B cell (primary cell): Measurements from ENCODE around the gene SFT2D1. TPM values are rescaled to one million over a fixed set of nuclear protein-coding genes. Genes with fewer than 3 reads are reported as not detected.

Source experiments
- ATAC-seq: fragments of 200-7000 bp; cut with Tn5 transposase; one replicate; pipeline ENCODE4 v1.10.0; 2021; ENCODE audit warnings: low read depth, mild to moderate bottlenecking, moderate number of reproducible peaks, moderate library complexity
- CTCF ChIA-PET: fragments of 350-600 bp; sonication (Branson Sonifier 250); formaldehyde crosslinking; loops from one replicate; lab custom pipeline; 2021; ENCODE audit warnings: antibody characterized with exemption, inconsistent platforms; lab: Charles Lee
- POLR2A ChIA-PET: fragments of 350-600 bp; sonication (Branson Sonifier 250); formaldehyde crosslinking; loops from one replicate; lab custom pipeline; 2021; ENCODE audit warnings: antibody characterized with exemption; lab: Charles Lee
- DNase-seq: peaks from one replicate; pipeline ENCODE4 v3.0.0; 2013
- H2AFZ ChIP-seq: 2 replicates; pipeline ENCODE4 v1.6.1; 2012; ENCODE audit warnings: mild to moderate bottlenecking, low read depth, low read length; ENCODE audit not compliant: insufficient read depth, poor library complexity, severe bottlenecking
- H3K27ac ChIP-seq, 2 donors: 1 replicate in 1 of 2; 2 replicates in 1 of 2; pipeline ENCODE4 v1.5.1; 2012 to 2013; ENCODE audit warnings: low read length in 2 of 2, mild to moderate bottlenecking in 2 of 2, moderate library complexity in 1 of 2
- H3K27me3 ChIP-seq, 4 experiments: fragments of 200-600 bp in 1 of 4; sonication (generic) in 1 of 4; replicated peaks in 1 of 4; 1 replicate in 2 of 4; 2 replicates in 2 of 4; pipeline versions ENCODE4 v1.6.1 to v1.7.0; 2013 to 2016; ENCODE audit warnings: low read length in 3 of 4, mild to moderate bottlenecking in 2 of 4, mixed read lengths in 1 of 4, moderate library complexity in 1 of 4; ENCODE audit not compliant: insufficient read depth in 4 of 4, control insufficient read depth in 3 of 4; ENCODE audit errors: control extremely low read depth in 1 of 4
- H3K36me3 ChIP-seq, 2 experiments: replicated peaks in 1 of 2; 1 replicate in 1 of 2; 2 replicates in 1 of 2; pipeline versions ENCODE4 v1.6.1 to v1.7.1; 2013; ENCODE audit warnings: low read length in 1 of 2; ENCODE audit not compliant: insufficient read depth in 2 of 2, control insufficient read depth in 1 of 2; ENCODE audit errors: control extremely low read depth in 1 of 2, extremely low read depth in 1 of 2
- H3K4me1 ChIP-seq, 2 donors: fragments of 200-600 bp in 1 of 2; sonication (generic) in 1 of 2; 1 replicate in 1 of 2; 2 replicates in 1 of 2; pipeline versions ENCODE4 v1.5.1 to v1.6.1; 2013 to 2017; ENCODE audit warnings: low read length in 2 of 2; ENCODE audit not compliant: control insufficient read depth in 2 of 2, insufficient read depth in 2 of 2
- H3K4me2 ChIP-seq: replicated peaks from 2 replicates; pipeline ENCODE3; 2012; ENCODE audit warnings: mild to moderate bottlenecking, low read depth, low read length; ENCODE audit not compliant: poor library complexity, severe bottlenecking
- H3K4me3 ChIP-seq, 5 experiments: fragments of 200-600 bp in 1 of 5; sonication (generic) in 1 of 5; 1 replicate in 3 of 5; 2 replicates in 2 of 5; pipeline versions ENCODE4 v1.5.1 to v1.7.0; 2011 to 2016; ENCODE audit warnings: low read length in 4 of 5, mild to moderate bottlenecking in 4 of 5, low read depth in 2 of 5, control low read depth in 1 of 5, moderate library complexity in 1 of 5; ENCODE audit not compliant: insufficient read depth in 1 of 5; ENCODE audit errors: control extremely low read depth in 1 of 5, extremely low read depth in 1 of 5
- H3K79me2 ChIP-seq: fragments of 200-600 bp; sonication (generic); one replicate; pipeline ENCODE4 v1.6.0; 2016; ENCODE audit warnings: low read length; ENCODE audit not compliant: control insufficient read depth, insufficient read depth
- H3K9ac ChIP-seq: fragments of 200-600 bp; sonication (generic); 2 replicates; pipeline ENCODE4 v1.6.1; 2017; ENCODE audit warnings: mild to moderate bottlenecking, low read length, moderate library complexity
- H3K9me3 ChIP-seq, 3 donors: one replicate each; pipeline versions ENCODE4 v1.6.1 to v1.7.1; 2013; ENCODE audit warnings: low read length in 2 of 3; ENCODE audit not compliant: control insufficient read depth in 2 of 3, insufficient read depth in 1 of 3; ENCODE audit errors: control extremely low read depth in 1 of 3
- H4K20me1 ChIP-seq: 2 replicates; pipeline ENCODE4 v1.6.0; 2012; ENCODE audit warnings: mild to moderate bottlenecking, low read length; ENCODE audit not compliant: insufficient read depth, control insufficient read depth, poor library complexity, severe bottlenecking
- H3K27ac Mint-ChIP-seq: one replicate; pipeline ENCODE4 v1.8.0; 2021; ENCODE audit warnings: mixed read lengths
- H3K27me3 Mint-ChIP-seq: one replicate; pipeline ENCODE4 v1.8.0; 2021; ENCODE audit warnings: mixed read lengths
- H3K4me1 Mint-ChIP-seq: one replicate; pipeline ENCODE4 v1.8.0; 2021; ENCODE audit warnings: mixed read lengths
- H3K4me3 Mint-ChIP-seq: one replicate; pipeline ENCODE4 v1.8.0; 2021; ENCODE audit warnings: mixed read lengths
- H3K9me3 Mint-ChIP-seq: one replicate; pipeline ENCODE4 v1.8.0; 2022; ENCODE audit warnings: mixed read lengths; ENCODE audit not compliant: insufficient read depth
- CTCF ChIP-seq: fragments of 200-600 bp; IDR thresholded peaks from one replicate; pipeline ENCODE4 v1.8.0; 2022; ENCODE audit warnings: antibody characterized with exemption, mild to moderate bottlenecking
- EZH2 ChIP-seq: IDR thresholded peaks from 2 replicates; pipeline ENCODE4 v1.6.1; 2012; ENCODE audit warnings: borderline replicate concordance, low read depth, mild to moderate bottlenecking, moderate library complexity, low read length; ENCODE audit not compliant: insufficient read depth, poor library complexity, severe bottlenecking
- WGBS: methylation state at CpG from one replicate; pipeline ENCODE4 v1.1.5; 2013; ENCODE audit warnings: missing lambda C conversion rate; ENCODE audit not compliant: insufficient coverage; 5-methylcytosine and 5-hydroxymethylcytosine counted together
- intact Hi-C: fragments of 100-400 bp; cut with micrococcal nuclease; formaldehyde crosslinking; loops from one replicate; pipeline ENCODE4 v1.10.0; 2022
- polyA plus RNA-seq: library from polyadenylated mRNA; depleted of rRNA; stranded (reverse); fragments of >200 nt; gene quantifications from 2 replicates; pipeline ENCODE4 v1.2.3, GENCODE V29; 2012
- total RNA-seq, 2 donors: library from RNA; stranded (reverse); fragments of 120-200 nt in 1 of 2; gene quantifications; 1 replicate in 1 of 2; 2 replicates in 1 of 2; pipeline versions ENCODE4 v1.2.3 to v1.2.4, GENCODE V29; 2013 to 2022

The SFT2D1 gene
- total and polyA plus RNA-seq, 2 donors (not counting 1 experiment from before 2014, with no cell fraction given): 38.2 to 59.0 TPM

GRCh38 chr6:166354143-166354542, 11.8 kb upstream of the SFT2D1 start:
- no peak overlapping the region for H3K27ac ChIP-seq
- no peaks in the 10 kb centered on the region for H3K36me3 ChIP-seq
- H3K9me3 ChIP-seq: peaks cover 0 to 6% (median 0%) of the 10 kb centered on the region in 3 donors
- H3K27me3 ChIP-seq: no peaks in the 10 kb centered on the region
- Mint-ChIP-seq H3K27me3 (no peaks in the 10 kb centered on the region), H3K9me3 (peaks cover 6% of the 10 kb centered on the region), H3K4me3 (no peak overlapping the region), H3K4me1 (peaks cover 10% of the 10 kb centered on the region), H3K27ac (no peak overlapping the region)
- no peaks in the 10 kb centered on the region for H3K79me2 ChIP-seq
- H4K20me1 ChIP-seq: no peaks in the 10 kb centered on the region
- no peak overlapping the region for H3K4me2 ChIP-seq
- CTCF ChIA-PET: interaction anchor here (0.7 to 1.4 kb wide), 2 partner anchors 27 to 812 kb away, joined by 3 to 4 read pairs; no protein-coding TSS in a partner anchor
- POLR2A ChIA-PET: no interaction called here
- H2AFZ ChIP-seq: no peak overlapping the region
- H3K9ac ChIP-seq: no peak overlapping the region
- ATAC-seq (no peak), DNase-seq (no peak)
- intact Hi-C loops: no loop called here
- peaks cover 6 to 7% of the 10 kb centered on the region in 2 donors for H3K4me1 ChIP-seq
- TF ChIP-seq CTCF: no peak
- no peak for TF ChIP-seq EZH2
- 94% methylated on average over 3 of the region's 4 CpGs for WGBS
- H3K4me3 ChIP-seq: no peak overlapping the region

- intact Hi-C loops: no loop called here
- Histone ChIP-seq H3K4me1 (peaks cover 6 to 7% of the 10 kb centered on the region in 2 donors), H3K36me3 (no peaks in the 10 kb centered on the region), H2AFZ (no peak overlapping the region), H3K27ac (no peak overlapping the region), H3K27me3 (no peaks in the 10 kb centered on the region), H4K20me1 (no peaks in the 10 kb centered on the region), H3K79me2 (no peaks in the 10 kb centered on the region), H3K9ac (no peak overlapping the region), H3K4me2 (no peak overlapping the region), H3K4me3 (no peak overlapping the region), H3K9me3 (peaks cover 0 to 6% (median 0%) of the 10 kb centered on the region in 3 donors)
- WGBS: no CpG with 5 or more reads among the region's 1 CpG
- Mint-ChIP-seq H3K9me3 (peaks cover 6% of the 10 kb centered on the region), H3K27me3 (no peaks in the 10 kb centered on the region), H3K4me3 (no peak overlapping the region), H3K27ac (no peak overlapping the region), H3K4me1 (peaks cover 10% of the 10 kb centered on the region)
- DNase-seq: no peak
- ChIA-PET CTCF (interaction anchor here (0.7 kb wide), 1 partner anchor 813 kb away, joined by 3 read pairs; no protein-coding TSS in a partner anchor), POLR2A (no interaction called here)
- TF ChIP-seq CTCF: no peak
- TF ChIP-seq EZH2: no peak
- no peak for ATAC-seq
Observed at GRCh38 chr6:166353507-166353906, 11.2 kb upstream of the SFT2D1 start.
